ENCODE results near the gene NOP10. TPM values are rescaled to one million over a fixed set of nuclear protein-coding genes. Genes with fewer than 3 reads are reported as not detected.
"Not testable (repeated sequence)": the region's sequence is repeated elsewhere in the genome, so short reads cannot be mapped to it uniquely, and the experiment has no call there.

The NOP10 gene
- total RNA-seq, 6 donors from 2014 or later = 75.4 to 177 (median 104) TPM

DNA sequence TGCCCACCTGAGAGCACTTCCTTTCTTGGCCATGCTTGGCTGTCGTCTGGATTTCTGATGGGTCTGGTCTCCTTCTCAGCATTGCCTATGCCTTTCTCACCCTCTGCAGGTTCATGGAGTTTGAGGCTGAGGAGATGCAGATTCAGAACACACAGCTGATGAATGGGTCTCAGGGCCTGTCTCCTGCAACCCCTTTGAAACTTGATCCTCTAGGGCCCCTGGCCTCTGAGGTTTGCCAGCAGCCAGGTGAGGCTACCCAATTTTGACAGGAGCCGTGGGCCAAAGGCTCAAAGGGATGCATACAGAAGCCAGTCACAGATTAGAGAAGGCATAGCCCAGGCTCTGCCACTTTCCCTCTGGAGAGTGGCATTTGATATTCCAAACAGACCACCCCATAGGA is 10.7 kb upstream of the NOP10 start:
- DNase-seq (no peak), ATAC-seq (ENCODE audit: low FRiP score in 2 of 2) (no peak)
- Histone ChIP-seq H3K27me3 (no peaks in the 10 kb centered on the region), H3K27ac (no peak overlapping the region), H3K4me3 (no peak overlapping the region), H3K9me3 (no peaks in the 10 kb centered on the region), H3K4me1 (no peaks in the 10 kb centered on the region), H3K36me3 (peaks cover 0 to 23% (median 16%) of the 10 kb centered on the region in 4 donors)
- 63 to 79% methylated on average over 1 to 2 of the region's 2 CpGs for WGBS, 2 donors
- no peak for TF ChIP-seq CTCF (IDR thresholded peaks at IDR 0.05)
- no peak for TF ChIP-seq POLR2A (IDR thresholded peaks at IDR 0.05)
- TF ChIP-seq POLR2AphosphoS5 (IDR thresholded peaks at IDR 0.05) = no peak

GRCh38 chr15:34352996-34353395 is 10.1 kb upstream of the NOP10 start:
- 98% methylated on average over 11 to 12 of the region's 12 CpGs for WGBS, 2 donors
- DNase-seq; H3K4me1 ChIP-seq; H3K4me3 ChIP-seq; H3K27ac ChIP-seq; H3K27me3 ChIP-seq; H3K9me3 ChIP-seq; ATAC-seq (ENCODE audit: low FRiP score in 2 of 2): not testable (repeated sequence)
- H3K36me3 ChIP-seq = peaks cover 0 to 23% (median 16%) of the 10 kb centered on the region in 4 donors

GRCh38 chr15:34349769-34350168 is 6.8 kb upstream of the NOP10 start:
- Histone ChIP-seq H3K4me1 (no peaks in the 10 kb centered on the region), H3K4me3 (no peak overlapping the region), H3K27ac (no peak overlapping the region), H3K9me3 (no peaks in the 10 kb centered on the region), H3K36me3 (no peaks in the 10 kb centered on the region), H3K27me3 (no peaks in the 10 kb centered on the region)
- no peak for ATAC-seq (ENCODE audit: low FRiP score in 2 of 2)
- 71 to 87% methylated on average over 4 of the region's 4 CpGs for WGBS, 2 donors
- no peak for DNase-seq
- TF ChIP-seq POLR2A (IDR thresholded peaks at IDR 0.05) = no peak
- no peak for TF ChIP-seq POLR2AphosphoS5 (IDR thresholded peaks at IDR 0.05)
- no peak for TF ChIP-seq CTCF (IDR thresholded peaks at IDR 0.05)
- no peak for TF ChIP-seq EP300 (IDR thresholded peaks at IDR 0.05)

DNA sequence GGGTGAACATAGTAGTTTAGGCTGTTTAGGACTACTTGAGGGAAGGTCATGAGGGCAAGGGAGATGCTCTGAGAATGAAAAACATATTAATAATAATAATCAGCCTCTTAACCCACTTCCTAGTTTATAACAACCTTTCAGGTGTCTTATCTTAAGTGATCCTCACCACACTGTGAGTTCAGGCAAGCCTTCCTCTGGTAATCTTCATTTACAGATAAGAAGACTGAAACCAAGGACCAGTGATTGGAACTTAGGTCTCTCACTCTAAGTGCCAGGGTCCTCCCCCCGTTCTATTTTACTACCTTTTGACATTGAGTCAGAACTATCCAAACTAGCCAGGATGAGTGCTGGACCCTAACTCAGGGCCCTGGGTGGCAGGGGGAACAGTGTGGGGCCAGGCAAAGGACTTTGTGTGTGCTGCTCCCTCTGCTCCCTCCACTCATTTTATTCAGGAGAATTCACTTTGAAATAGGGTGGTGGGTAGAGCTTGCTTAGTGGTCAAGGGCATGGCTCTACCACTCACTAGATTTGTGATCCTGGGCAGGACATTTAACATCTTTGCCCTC is 5.9 kb upstream of the NOP10 start:
- Histone ChIP-seq H3K4me1 (no peaks in the 10 kb centered on the region), H3K36me3 (no peaks in the 10 kb centered on the region), H3K9me3 (no peaks in the 10 kb centered on the region), H3K27ac (no peak overlapping the region), H3K27me3 (no peaks in the 10 kb centered on the region), H3K4me3 (no peak overlapping the region)
- ATAC-seq (ENCODE audit: low FRiP score in 2 of 2) = no peak
- 60 to 73% methylated on average over 1 of the region's 1 CpG for WGBS, 2 donors
- TF ChIP-seq CTCF (IDR thresholded peaks at IDR 0.05) (no peak), POLR2A (IDR thresholded peaks at IDR 0.05) (no peak), EP300 (IDR thresholded peaks at IDR 0.05) (no peak), POLR2AphosphoS5 (IDR thresholded peaks at IDR 0.05) (no peak)
- no peak for DNase-seq

GRCh38 chr15:34347951-34348638 is 5.2 kb upstream of the NOP10 start:
- ATAC-seq (ENCODE audit: low FRiP score in 2 of 2) = no peak
- no peak for DNase-seq
- Histone ChIP-seq H3K27me3 (no peaks in the 10 kb centered on the region), H3K4me1 (peaks cover 0 to 4% (median 1%) of the 10 kb centered on the region in 4 donors), H3K4me3 (no peak overlapping the region), H3K27ac (no peak overlapping the region), H3K36me3 (no peaks in the 10 kb centered on the region), H3K9me3 (no peaks in the 10 kb centered on the region)
- TF ChIP-seq EP300 (IDR thresholded peaks at IDR 0.05) (no peak), POLR2AphosphoS5 (IDR thresholded peaks at IDR 0.05) (no peak), CTCF (IDR thresholded peaks at IDR 0.05) (no peak), POLR2A (IDR thresholded peaks at IDR 0.05) (no peak)
- 82 to 86% methylated on average over 13 of the region's 13 CpGs for WGBS, 2 donors

GRCh38 chr15:34342213-34342736 is 661 bp downstream of the NOP10 start:
- not testable (repeated sequence) for ATAC-seq (ENCODE audit: low FRiP score in 2 of 2); H3K27me3 ChIP-seq; DNase-seq; H3K9me3 ChIP-seq
- peaks cover 0 to 21% (median 1%) of the 10 kb centered on the region in 4 donors for H3K36me3 ChIP-seq
- H3K4me3 ChIP-seq = peak overlapping the region; percentile 59 to 85 (median 74)
- peaks cover 11 to 22% (median 18%) of the 10 kb centered on the region in 4 donors for H3K4me1 ChIP-seq
- 38 to 41% methylated on average over 26 of the region's 26 CpGs for WGBS, 2 donors
- H3K27ac ChIP-seq = peak overlapping the region; percentile 90 to 97 (median 93)

Data from upper lobe of left lung (tissue), 6 donors.